Liver (tissue), 3 donors: ENCODE data around the gene PKD1L1.

ENCODE experiments used
- GABPA ChIP-seq, 2 donors: IDR thresholded peaks in 1 of 2; conservative IDR thresholded peaks in 1 of 2; 2 replicates each; pipeline ENCODE4 v1.6.1; 2016; ENCODE audit warnings: antibody characterized with exemption in 2 of 2, mild to moderate bottlenecking in 1 of 2, moderate library complexity in 1 of 2
- RAD21 ChIP-seq, 2 donors: IDR thresholded peaks; 2 replicates each; pipeline ENCODE4 v1.6.1; 2016; ENCODE audit warnings: antibody characterized with exemption in 2 of 2, mild to moderate bottlenecking in 2 of 2
- RXRA ChIP-seq, 2 donors: IDR thresholded peaks; 2 replicates each; pipeline ENCODE4 v1.6.1; 2017 to 2018; ENCODE audit warnings: antibody characterized with exemption in 2 of 2, mild to moderate bottlenecking in 1 of 2
- TAF1 ChIP-seq: conservative IDR thresholded peaks from 2 replicates; pipeline ENCODE4 v1.6.1; 2016; ENCODE audit warnings: antibody characterized with exemption, mild to moderate bottlenecking
- TF ChIP-seq, protein P1 (sequence below): fragments of 150-350 bp; IDR thresholded peaks from 2 replicates; pipeline ENCODE4 v1.5.1; 2017; ENCODE audit warnings: improper control_type of control experiment, low read depth, low read length; ENCODE audit not compliant: missing input control
- TF ChIP-seq, protein P2 (sequence below): IDR thresholded peaks from 2 replicates; pipeline ENCODE4 v1.6.1; 2016; ENCODE audit warnings: antibody characterized with exemption
- TF ChIP-seq, protein P3 (sequence below): IDR thresholded peaks from 2 replicates; pipeline ENCODE4 v1.6.1; 2016; ENCODE audit warnings: antibody characterized with exemption, mild to moderate bottlenecking
- donor health status: healthy.
- donor health status: healthy.

DNA sequence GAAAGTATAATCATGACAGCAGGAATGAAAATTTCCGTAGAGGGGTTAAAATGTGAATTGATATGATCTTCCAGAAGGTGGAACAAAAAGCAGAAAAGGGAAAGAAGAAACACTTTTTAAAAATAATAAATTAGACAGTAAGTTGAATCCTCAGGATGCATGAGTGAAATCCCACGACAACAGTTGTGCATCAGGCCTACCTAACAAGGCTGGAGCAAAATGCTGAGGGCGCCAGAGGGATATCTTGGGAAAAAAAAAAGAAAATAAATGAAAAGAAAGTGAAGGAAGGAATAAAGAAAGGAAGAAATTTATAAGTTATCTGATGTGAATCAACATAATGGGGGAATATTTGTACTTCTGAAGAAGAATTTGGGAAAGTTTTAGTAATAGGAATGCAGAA is 44.2 kb upstream of the PKD1L1 start:
- TF ChIP-seq, protein P1, sequence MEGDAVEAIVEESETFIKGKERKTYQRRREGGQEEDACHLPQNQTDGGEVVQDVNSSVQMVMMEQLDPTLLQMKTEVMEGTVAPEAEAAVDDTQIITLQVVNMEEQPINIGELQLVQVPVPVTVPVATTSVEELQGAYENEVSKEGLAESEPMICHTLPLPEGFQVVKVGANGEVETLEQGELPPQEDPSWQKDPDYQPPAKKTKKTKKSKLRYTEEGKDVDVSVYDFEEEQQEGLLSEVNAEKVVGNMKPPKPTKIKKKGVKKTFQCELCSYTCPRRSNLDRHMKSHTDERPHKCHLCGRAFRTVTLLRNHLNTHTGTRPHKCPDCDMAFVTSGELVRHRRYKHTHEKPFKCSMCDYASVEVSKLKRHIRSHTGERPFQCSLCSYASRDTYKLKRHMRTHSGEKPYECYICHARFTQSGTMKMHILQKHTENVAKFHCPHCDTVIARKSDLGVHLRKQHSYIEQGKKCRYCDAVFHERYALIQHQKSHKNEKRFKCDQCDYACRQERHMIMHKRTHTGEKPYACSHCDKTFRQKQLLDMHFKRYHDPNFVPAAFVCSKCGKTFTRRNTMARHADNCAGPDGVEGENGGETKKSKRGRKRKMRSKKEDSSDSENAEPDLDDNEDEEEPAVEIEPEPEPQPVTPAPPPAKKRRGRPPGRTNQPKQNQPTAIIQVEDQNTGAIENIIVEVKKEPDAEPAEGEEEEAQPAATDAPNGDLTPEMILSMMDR, result no peak
- no peak for TF ChIP-seq GABPA (IDR thresholded peaks at IDR 0.05 in 1 of 2, conservative IDR thresholded peaks at IDR 0.05 in 1 of 2)
- TF ChIP-seq TAF1, result no peak
- no peak for TF ChIP-seq RXRA (IDR thresholded peaks at IDR 0.05)
- TF ChIP-seq, protein P2, sequence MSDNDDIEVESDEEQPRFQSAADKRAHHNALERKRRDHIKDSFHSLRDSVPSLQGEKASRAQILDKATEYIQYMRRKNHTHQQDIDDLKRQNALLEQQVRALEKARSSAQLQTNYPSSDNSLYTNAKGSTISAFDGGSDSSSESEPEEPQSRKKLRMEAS, result no peak
- TF ChIP-seq RAD21 (IDR thresholded peaks at IDR 0.05), result no peak
- TF ChIP-seq, protein P3, sequence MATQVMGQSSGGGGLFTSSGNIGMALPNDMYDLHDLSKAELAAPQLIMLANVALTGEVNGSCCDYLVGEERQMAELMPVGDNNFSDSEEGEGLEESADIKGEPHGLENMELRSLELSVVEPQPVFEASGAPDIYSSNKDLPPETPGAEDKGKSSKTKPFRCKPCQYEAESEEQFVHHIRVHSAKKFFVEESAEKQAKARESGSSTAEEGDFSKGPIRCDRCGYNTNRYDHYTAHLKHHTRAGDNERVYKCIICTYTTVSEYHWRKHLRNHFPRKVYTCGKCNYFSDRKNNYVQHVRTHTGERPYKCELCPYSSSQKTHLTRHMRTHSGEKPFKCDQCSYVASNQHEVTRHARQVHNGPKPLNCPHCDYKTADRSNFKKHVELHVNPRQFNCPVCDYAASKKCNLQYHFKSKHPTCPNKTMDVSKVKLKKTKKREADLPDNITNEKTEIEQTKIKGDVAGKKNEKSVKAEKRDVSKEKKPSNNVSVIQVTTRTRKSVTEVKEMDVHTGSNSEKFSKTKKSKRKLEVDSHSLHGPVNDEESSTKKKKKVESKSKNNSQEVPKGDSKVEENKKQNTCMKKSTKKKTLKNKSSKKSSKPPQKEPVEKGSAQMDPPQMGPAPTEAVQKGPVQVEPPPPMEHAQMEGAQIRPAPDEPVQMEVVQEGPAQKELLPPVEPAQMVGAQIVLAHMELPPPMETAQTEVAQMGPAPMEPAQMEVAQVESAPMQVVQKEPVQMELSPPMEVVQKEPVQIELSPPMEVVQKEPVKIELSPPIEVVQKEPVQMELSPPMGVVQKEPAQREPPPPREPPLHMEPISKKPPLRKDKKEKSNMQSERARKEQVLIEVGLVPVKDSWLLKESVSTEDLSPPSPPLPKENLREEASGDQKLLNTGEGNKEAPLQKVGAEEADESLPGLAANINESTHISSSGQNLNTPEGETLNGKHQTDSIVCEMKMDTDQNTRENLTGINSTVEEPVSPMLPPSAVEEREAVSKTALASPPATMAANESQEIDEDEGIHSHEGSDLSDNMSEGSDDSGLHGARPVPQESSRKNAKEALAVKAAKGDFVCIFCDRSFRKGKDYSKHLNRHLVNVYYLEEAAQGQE, result no peak
